Left colon (tissue), 2 donors: ENCODE measurements around the gene ERO1B. TPM values are rescaled to one million over a fixed set of nuclear protein-coding genes. Genes with fewer than 3 reads are reported as not detected.

Source experiments
- ATAC-seq: fragments of 200-7000 bp; cut with Tn5 transposase; one replicate; pipeline ENCODE4 v1.9.1; 2020; ENCODE audit warnings: mild to moderate bottlenecking, moderate library complexity
- DNase-seq, 2 donors: peaks; one replicate each; pipeline ENCODE4 v3.0.0-alpha.2; 2020
- intact Hi-C, 2 donors: fragments of 100-400 bp; cut with DNase I in 1 of 2; cut with micrococcal nuclease in 1 of 2; formaldehyde crosslinking; loops; one replicate each; pipeline versions ENCODE4 v1.11.2 to v1.14.0; 2022; cut with DNase I, micrococcal nuclease
- total RNA-seq, 2 donors: library from RNA; stranded (reverse); fragmentation: NEBNext Ultra II Directional; extraction: Animal tissue kit (Norgen Biotek cat#: 25700); gene quantifications; one replicate each; pipeline ENCODE4 v1.2.1, GENCODE V29; 2021
- donor health status: DM: no; HTN: no; CAD: no.
- donor health status: DM: yes; HTN: yes; CAD: no.

Gene ERO1B
- total RNA-seq, 2 donors from 2014 or later = 2.2 to 3.8 TPM

GRCh38 chr1:236167154-236167553, 114.6 kb downstream of the ERO1B start:
- DNase-seq (no peak), ATAC-seq (no peak)
- intact Hi-C loops = no loop called here

GRCh38 chr1:236166041-236166440, 115.7 kb downstream of the ERO1B start:
- ATAC-seq (no peak), DNase-seq (no peak)
- intact Hi-C loops = no loop called here

Other genes starting within 250 kb of the ERO1B start
- 10 to 100 TPM; 12.1 to 24.6 TPM for gene NID1, start 216.9 kb downstream of the ERO1B start, total RNA-seq
- 1 to 10 TPM; 3.8 to 9.5 TPM for gene GPR137B, start 139.4 kb downstream of the ERO1B start, total RNA-seq
- gene EDARADD, start 112.3 kb upstream of the ERO1B start, total RNA-seq = under 1 TPM in 1 of 2 donors, not detected in 1; 0.25 TPM
- gene LGALS8, start 242.0 kb upstream of the ERO1B start, total RNA-seq = 10 to 100 TPM; 39.2 to 42.0 TPM